Middle frontal gyrus (tissue), 1 donor: ENCODE data around the gene A2M.

Source experiments
- DNase-seq: peaks from one replicate; pipeline ENCODE4 v3.0.0-alpha.2; 2015; ENCODE audit warnings: low spot score; ENCODE audit errors: extremely low spot score

Gene A2M

DNA sequence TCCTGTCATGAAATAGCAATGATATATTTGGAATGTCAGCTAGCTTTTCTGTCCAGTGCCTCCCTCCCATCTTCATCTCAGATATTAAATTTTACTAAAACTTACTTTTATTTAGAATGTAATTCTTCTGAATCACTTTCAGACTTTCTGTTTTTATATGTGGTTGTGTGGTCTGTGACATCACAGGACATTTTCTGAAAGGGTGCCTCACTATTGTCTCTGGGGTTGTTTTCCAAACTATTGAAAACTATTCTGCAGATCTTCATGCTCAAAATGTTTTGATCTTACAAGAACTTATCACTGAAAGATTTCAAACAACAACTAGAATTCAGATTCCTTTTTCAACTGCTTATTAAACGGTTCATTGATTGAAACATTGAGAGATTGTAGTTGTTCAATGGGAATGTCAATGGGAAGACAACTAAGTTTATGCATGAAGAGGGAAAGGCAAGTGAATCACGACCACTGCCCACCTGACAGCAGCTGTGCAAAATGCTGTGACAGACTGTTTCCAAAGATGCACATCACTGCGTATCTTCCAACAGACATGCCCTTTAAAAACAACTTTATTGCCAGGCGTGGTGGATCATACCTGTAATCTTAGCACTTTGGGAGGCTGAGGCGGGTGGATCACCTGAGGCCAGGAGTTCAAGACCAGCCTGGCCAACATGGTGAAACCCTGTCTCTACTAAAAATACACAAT lies 75.1 kb downstream of the A2M start:
- DNase-seq, result no peak

DNA sequence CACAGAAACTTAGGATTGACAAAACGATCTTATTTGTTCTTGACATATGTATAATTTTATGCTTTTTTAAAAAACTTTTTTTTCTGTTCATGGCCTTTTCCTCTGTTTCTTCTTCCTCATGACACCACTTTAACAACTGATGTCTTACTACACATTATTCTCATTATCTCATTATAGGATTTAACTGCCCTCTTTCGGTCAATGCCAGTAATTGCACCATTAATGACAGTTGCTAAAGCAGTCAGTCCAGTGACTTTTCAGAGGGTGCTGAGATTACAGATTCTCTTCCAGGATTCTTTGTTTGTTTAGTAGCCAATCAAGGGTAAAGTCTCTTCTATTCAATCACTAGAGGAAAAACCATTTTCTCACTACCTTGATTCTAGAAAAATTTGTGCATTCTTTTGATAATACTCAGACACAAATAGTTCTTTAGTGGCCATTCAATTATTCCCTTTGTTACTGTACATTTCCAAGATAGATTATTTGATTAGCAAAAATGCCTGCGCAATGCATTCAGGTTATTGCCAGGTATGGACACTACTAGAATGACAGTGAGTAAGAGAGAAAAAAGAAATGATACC lies 76.2 kb downstream of the A2M start:
- DNase-seq, result peak; percentile 16

DNA sequence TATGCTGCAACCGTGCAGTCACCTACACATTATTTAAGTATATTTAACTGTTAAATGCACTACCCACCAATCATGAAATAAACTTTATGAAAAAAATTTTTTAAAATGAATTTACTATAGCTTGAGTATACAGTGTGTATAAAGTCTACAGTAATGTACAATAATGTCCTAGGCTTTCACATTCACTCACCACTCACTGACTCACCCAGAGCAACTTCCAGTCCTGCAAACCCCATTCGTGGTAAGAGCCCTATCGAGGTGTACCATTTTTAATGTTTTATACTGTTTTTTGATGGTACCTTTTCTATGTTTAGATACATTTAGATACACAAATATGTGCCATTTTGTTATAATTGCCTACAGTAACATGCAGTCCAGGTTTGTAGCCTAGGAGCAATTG lies 78.3 kb downstream of the A2M start:
- no peak for DNase-seq

DNA sequence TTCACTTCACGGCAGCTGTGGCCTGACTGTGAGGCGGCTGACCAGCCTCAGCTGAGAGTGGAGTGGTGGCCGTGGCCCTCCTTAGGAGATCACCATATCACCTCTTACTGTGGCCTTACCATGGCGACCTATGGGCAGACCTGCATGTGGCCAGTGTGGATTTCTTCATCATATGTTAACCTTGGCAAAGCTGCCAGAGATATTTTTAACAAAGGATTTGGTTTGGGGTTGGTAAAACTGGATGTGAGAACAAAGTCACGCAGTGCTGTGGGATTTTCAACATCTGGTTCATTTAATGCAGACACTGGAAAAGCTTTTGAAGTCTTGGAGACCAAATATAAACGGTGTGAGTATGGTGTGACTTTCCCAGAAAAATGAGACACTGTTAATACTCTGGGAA lies 79.5 kb downstream of the A2M start:
- DNase-seq, result no peak

DNA sequence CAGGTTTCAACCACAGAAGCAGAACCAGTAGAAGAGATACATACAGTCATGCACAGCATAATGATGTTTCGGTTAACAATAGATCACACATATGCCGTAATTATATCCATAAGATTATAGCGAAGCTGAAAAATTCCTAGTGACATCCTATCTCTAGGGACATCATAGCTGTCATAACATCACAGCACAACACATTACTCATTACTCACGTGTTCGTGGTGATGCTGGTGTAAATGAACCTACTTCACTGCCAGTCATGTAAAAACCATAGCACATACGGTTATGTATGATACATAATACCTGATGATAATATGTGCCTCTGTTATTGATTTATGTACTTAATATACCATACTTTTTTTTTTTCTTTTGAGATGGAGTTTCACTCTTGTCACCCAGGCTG lies 81.6 kb downstream of the A2M start:
- no peak for DNase-seq

DNA sequence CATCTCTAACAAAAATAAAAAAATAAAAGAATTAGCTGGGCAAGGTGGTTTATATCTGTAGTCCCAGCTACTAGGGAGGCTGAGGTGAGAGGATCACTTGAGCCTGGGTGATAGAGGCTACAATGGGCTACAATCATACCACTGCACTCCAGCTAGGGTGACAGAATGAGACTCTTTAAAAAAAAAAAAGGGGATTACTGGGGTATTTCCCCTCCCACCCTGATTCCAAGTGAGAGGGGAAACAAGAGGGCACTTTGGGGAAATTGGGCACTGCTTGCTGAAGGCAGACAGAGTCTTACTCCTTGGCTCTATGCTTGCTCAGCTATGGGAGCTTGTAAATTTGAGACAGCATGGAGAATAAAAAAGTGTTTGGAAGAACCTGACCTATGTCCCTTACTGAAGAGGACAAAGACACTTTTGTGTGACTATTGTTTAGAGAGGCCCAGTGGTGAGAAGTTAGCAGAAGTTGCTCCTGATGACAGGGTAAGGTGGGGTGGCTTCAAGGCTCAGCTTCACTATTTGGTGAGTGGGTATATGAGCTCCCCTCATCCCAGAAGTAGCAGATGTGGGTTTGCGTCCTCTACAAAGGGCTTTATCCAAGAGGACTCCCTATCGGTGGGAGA lies 82.3 kb downstream of the A2M start:
- no peak for DNase-seq

DNA sequence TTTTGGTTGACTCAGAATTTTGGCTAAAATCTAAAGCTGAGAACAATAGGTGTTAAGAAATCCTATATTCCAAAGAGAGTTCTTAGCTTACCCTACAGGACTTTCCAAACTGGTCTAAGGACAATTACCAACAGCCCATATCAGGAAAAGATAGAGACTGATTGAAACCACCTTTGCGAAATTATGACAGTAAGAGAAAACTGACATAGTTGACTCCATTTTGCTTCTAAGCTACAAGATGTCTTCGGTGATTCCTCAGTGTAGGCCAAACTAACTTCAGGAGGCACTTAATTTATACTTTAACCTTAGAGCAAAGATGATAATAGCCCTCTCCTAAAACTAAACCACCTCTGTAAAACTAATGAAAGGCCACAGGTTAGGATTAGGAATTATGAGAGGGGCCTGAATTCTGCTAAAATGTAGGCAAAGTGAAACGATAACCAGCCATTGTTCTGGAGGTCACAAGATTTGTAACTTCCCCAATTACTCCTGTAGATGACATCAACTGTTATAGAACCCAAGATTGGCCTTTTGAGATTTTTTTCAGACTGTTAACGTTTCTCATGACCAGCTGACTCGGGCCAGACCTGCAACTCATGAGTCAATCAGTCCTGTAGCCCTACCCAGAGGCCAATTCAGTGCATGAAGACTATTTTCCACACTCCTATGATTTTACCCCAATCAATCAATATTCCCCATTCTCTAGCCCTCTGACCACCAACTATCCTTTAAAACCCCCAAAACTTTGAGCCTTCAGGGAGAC lies 83.3 kb downstream of the A2M start:
- DNase-seq, result no peak

DNA sequence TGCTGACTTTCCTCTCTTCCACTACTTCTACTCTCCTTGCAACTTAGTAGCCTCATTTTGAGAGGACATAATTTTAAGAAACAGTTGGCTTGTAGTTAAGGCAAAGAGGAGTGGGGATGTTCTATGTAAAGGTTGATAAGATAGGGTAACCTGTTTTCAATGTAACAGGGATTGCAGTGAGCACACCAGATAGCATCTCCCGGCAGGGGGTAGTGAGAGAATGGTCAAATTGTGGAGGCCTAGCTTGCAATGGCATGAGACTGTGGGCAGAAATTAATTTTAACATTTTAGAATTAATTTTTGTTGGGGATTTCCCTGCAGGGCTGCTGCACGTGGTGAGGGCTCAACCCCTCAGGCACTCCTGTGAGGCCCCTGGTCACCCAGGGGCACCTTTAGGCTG lies 84.9 kb downstream of the A2M start:
- DNase-seq, result no peak

DNA sequence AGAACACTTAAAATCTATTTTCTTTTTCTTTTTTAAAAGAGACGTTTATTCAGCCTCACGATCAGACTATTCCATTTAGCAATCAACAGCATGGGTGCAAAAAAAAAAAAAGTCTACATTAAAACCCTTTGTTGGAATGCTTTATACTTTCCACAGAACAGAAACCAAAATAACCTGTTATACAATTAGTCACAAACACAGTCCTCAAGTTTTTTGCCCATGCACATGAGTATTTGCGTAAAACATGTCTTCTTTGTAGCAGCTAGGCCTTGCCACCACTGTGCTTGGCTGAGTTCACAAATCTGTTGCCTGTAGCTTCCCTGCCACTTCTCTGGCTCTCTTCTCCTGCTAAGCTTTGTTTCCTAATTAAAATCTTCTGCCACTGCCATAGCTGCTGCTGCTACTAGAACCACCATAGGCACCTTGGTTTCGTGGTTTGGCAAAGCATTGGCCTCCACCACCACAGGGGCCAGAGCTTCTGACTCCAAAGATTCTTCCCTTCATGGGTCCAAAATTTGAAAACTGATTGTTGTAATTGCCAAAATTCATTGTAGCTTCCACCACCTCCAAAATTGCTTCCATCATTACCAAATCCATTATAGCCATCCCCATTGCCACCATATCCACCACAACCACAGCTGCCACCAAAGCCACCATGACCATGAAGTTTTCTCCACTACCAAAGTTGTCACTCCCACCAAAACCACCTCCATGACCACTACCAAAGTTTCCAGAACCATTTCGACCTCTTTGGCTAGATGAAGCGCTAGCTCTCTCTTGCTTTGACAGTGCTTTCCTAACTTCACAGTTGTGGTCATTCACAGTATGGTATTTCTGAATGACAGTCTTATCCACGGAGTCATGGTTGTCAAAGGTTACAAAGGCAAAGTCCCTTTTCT lies 88.3 kb downstream of the A2M start:
- DNase-seq, result no peak

DNA sequence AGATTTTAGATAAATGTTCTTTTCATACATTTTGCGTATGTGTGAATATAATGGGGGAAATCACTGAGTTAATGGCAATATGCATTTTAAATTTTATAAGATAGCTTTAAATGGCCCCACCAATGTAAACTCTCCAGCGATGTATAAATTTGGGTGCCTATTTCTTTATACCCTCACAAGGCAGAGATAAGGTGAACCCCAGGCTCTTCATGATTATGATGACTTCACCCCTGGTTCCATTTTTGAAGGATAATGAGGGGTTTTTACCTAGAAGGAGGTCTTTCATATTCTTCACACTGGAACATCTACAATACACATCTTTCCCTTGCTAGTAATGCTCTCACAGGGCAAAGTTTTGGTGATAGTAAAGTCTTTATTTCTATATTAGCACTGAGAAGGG lies 91.2 kb downstream of the A2M start:
- no peak for DNase-seq

DNA sequence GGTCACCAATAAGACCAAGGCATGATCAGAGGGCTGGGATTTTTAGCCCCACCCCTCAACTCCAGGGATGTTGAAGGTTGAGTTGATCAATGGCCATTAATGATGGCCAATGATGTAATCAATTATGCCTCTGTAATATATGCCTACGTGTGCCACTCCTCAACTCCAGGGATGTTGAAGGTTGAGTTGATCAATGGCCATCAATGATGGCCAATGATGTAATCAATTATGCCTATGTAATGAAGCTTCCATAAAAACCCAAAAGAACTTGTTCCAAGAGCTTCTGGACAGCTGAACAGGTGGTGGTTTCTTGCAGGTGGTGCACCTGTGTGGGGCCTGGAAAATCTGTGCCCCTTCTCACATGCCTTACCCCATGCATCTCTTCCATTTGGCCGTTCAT lies 93.1 kb downstream of the A2M start:
- DNase-seq, result no peak
